Hematopoietic multipotent progenitor cell treated with erythropoietin and hydrocortisone succinate and interleukin-3 and kit ligand, for 17 days (in vitro differentiated cells): ENCODE data around the gene CCS.
"Not testable (repeated sequence)": the region's sequence is repeated elsewhere in the genome, so short reads cannot be mapped to it uniquely, and the experiment has no call there.

Experiments used
- DNase-seq: peaks from one replicate; pipeline ENCODE4 v3.0.0-alpha.2; 2015; ENCODE audit warnings: low spot score

The CCS gene

DNA sequence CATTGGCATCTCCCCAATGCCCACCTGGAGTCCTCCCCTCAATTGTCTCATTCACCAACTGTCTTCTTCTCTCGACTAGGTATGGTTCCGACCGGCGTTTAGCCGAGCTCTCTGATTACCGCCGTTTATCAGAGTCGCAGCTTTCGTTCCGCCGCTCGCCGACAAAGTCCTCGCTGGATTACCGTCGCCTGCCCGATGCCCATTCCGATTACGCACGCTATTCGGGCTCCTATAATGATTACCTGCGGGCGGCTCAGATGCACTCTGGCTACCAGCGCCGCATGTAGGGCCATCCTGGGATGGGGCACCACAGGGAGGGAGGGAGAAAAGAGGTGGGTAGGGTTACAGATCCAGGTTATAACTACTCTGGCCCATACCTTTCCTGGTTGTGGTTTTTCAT lies 33.4 kb downstream of the CCS start:
- no peak for DNase-seq

DNA sequence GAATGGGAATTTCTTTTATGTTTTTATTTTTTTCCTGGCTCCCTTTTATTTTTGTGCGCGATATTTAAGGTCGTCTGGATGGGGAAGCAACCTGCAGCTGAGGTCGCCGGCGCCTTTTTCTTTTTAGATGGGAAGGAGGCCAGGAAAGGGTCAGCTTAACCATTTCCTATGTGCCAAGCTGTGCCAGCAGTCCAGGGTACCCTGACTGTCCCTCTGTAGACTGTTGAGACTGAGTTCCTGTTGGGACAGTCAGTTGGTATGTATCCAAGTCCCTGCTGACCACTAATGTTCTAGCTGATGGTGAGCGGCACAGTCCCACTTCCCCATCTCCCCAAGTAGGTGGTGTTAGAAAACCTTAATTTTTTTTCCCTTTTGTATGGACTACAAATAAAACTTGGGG lies 33.9 kb downstream of the CCS start:
- no peak for DNase-seq

DNA sequence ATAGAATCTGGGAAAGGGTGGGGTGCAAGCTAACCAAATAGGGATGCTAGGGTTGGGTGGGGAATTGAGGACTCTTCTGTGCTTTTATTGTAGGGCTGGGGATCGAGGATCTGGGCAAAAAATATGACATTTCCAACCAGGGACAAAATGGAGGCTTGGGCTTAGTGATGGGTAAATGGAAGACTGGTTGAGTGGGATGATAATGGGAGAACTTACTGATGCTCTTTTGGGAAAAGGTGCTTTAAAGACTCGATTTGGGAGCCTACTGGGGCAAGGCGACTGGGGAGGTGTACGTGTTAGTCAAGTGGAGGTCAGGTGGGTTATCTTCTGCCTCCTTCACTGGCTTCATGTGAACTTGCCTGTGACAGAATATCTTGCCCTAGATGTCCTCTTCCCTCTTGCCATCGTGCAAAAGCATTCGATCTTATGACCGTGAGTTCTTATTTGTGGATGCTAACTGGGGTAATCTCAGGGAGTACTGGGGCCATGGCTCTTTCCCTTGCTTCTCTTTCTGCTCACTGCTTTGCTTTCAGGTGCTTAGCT lies 35.1 kb downstream of the CCS start:
- no peak for DNase-seq

DNA sequence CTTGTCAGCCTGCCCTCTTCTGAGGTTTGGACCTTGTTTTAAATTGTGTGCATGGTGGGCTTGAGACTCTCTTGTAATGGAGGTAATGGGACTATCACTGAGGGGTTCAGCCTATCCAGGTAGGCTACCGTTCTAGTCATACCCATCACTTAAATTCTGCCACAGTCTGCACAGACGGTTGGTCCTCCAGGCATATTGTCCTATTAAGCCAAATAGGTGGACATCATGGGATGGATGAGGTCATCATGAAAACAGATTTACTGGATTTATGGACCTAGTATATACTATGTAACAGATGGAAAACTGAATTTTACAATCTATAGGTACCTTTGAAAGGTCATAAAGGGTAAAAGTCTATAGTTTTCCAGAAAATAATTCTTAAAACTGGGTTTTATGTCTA lies 36.4 kb downstream of the CCS start:
- DNase-seq: no peak

- DNase-seq: no peak
These were observed 38.9 kb downstream of the CCS start for GRCh38 chr11:66631883-66632282.

- DNase-seq: no peak
These were observed 40.0 kb downstream of the CCS start for GRCh38 chr11:66632952-66633351.

DNA sequence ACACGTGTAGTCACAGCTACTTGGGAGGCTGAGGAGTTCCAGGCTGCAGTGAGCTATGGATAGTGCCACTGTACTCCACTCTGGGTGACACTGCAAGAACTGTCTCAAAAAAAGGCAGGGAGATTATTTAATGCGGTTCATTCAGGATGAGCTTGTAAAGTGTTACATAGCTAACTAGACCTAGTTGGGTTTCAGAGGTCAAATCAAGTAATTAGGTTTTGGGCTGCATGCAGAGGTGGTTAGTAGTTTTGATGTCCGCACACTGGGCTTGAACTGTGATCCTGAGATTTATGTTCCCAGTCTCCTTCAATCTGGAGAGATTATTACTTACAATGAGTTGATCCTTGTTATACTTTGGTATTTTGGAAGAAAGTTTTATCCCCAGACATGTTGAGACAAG lies 43.4 kb downstream of the CCS start:
- no peak for DNase-seq

DNA sequence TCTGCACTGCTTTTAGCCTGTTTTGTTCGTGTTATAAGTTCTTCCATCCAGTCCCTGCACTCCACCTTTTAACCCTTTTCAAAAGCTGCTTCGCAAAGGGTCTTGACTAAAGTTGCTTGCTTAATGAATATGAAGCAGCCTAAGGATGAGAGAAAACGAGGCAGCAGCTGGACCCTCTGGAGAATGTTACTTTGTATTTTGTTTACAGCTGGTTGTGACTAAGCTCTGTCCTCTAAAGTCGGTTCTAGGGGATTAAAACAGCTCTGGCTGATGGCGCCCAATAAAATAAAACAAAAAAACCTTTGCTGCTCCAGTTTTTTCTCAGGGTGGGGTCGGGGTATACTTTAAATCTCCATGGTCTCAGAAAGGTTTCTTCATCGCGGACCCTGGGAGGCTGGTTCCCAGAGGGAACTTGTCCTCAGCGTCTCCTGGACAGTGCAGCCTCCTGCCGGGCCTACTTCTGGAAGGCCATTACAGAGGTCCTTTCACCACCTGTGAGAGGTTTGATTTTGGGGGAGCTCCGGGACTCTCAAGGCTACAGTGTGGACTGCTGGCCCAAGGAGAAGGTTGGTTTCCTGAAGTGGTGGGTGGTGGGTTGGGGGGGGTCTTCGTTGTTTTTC lies 44.7 kb downstream of the CCS start:
- no peak for DNase-seq

- DNase-seq: peak; percentile 100
These were observed 45.4 kb downstream of the CCS start, which contains the start of gene RBM4 for GRCh38 chr11:66638177-66639065. RBM4 (plus strand) TSS chr11:66638703; CDS start chr11:66639712, 1,009 bp downstream.

DNA sequence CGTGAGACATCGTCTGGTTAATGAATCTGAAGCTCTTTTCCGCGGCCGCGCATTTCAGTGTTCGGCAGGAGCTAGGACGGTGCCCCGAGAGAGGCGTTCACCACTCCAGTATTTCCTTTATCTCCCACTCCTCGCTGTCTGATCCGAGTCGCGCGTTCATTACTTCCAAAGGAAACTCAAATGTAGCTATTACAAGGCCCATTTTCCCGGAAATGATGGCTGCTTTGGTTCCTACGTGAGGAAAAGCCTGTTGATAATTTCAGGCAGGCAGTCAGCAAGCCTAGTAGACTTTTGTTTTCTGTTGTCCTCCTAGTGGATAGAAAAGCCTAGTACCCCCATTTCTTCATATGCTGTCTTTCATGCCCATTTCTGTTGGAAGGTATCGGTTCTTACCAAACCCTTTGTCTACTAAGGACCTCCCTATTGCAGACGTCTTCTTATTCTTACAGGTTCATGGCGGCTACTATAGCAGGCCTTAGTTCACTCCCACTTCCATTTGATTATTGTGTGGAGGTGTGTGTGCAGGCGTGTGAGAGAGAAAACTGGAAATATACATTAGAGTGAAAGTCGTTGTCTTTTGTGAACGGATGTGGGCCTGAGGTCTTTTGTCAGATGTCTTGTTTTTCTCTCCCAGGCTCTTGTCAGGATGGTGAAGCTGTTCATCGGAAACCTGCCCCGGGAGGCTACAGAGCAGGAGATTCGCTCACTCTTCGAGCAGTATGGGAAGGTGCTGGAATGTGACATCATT lies 46.3 kb downstream of the CCS start:
- DNase-seq: peak; percentile 57

- not testable (repeated sequence) for DNase-seq
These were observed 46.9 kb downstream of the CCS start for GRCh38 chr11:66639814-66640340.

DNA sequence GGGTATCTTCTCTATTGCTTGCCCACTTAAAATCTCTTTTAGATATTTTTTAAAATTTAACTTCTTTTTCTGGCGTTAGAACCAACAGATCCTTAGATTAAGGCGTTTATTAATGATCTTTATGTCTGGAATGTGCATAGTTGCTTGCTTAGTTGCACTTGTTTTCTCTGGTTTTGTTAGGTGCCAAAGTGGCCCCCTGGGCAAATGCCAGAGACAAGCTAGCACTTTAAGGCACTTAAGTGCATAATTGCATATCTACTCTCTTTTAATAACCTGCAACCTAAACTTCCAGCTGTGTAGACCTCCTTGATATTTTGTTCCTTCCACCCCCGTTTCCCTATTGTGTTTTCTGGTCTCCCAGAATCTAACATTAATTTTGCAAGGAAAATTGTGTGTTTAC lies 48.8 kb downstream of the CCS start:
- no peak for DNase-seq

DNA sequence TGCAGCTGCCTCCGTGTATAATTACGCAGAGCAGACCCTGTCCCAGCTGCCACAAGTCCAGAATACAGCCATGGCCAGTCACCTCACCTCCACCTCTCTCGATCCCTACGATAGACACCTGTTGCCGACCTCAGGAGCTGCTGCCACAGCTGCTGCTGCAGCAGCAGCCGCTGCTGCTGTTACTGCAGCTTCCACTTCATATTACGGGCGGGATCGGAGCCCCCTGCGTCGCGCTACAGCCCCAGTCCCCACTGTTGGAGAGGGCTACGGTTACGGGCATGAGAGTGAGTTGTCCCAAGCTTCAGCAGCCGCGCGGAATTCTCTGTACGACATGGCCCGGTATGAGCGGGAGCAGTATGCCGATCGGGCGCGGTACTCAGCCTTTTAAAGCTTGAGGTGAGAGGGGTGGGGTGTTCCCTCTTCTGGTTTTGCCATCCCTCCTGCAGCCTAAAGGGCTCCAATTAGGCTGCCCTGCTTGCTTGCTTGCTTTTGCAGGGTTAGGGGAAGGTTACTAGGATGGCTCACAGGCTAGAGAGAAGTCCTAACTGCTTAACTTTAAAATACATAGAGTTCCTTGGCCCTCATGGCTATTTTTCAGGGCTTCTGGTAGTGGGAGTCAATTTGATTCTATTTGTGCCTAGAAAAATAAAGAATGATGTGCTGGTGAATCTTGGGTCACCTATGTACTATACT lies 50.9 kb downstream of the CCS start:
- DNase-seq: no peak

GRCh38 chr11:66646828-66647227 lies 53.8 kb downstream of the CCS start:
- DNase-seq: no peak

GRCh38 chr11:66649903-66650302 lies 56.9 kb downstream of the CCS start:
- DNase-seq: no peak

GRCh38 chr11:66651016-66651415 lies 58.0 kb downstream of the CCS start:
- DNase-seq: no peak

DNA sequence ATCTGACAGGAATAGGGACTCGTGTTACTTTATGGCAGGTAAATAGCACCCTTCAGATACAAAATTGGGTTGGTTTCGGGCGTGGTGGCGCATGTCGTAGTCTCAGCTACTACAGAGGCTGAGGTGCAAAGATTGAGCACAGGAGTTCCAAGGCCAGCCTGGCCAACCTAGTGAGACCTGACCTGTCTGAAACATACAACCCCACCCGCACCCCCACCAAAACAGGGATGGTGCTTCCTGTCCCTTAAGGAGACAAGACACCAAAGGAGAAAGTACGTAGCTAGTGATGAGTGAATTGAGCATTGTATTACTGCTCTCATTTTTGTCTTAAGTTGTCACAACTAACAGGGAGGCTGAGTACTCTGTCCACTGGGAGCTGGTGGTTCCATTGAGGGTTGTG lies 59.7 kb downstream of the CCS start:
- no peak for DNase-seq

DNA sequence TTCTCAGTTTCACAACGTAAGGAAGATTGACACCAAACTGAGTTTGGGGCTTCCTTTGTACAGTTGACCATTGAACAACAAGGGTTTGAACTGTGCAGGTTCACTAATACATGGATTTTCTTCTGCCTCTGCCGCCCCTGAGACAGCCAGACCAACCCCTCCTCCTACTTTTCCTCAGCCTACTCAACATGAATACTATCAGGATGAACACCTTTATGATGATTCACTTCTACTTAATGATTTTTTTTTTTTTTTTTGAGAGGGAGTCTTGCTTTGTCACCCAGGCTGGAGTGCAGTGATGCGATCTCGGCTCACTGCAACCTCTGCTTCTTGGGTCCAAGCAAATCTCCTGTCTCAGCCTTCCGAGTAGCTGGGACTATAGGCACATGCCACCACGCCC lies 60.1 kb downstream of the CCS start:
- no peak for DNase-seq
